Measurements from ENCODE around the gene NAALAD2.

DNA sequence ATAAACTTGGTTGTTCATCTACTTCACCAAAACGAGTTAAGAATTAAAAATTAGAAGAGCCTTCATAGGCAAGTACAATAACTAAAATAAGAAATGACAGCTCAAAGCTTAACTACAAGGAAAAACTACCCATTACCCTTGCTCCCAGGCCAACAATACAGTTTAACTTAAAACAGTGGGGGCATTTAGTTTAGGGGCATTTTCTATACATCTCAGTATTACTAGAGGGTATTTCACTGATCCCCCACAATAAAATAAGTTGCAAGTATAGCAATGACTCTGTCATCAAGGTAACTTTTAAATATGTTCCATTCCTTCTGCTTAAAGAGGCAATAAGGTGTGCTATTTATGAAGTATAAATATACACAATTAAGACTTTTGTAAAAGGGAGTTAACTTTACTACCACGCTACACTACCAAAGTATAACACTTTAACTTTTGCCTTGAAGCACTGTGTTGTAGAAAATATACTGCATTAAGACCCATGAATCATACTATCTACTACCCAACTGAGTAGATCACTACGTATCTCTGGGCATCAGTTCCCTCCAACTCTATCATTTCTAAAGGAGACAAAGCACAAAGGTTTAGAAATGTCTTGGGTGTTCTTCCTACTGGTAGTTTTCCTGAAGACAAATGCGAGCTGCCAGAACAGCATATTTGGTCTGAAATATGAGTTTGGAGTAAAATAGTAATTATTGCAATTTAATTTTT is 58.6 kb downstream of the NAALAD2 start:
- TF ChIP-seq GTF2F1 (IDR thresholded peaks at IDR 0.05; ENCODE audit: borderline replicate concordance, low read depth, low read length) (no peak), BCL11A (IDR thresholded peaks at IDR 0.05; ENCODE audit: low read depth in 2 of 2, low read length in 2 of 2) (no peak), EP300 (IDR thresholded peaks at IDR 0.05; ENCODE audit: borderline replicate concordance in 1 of 2, low read depth in 2 of 2, low read length in 2 of 2) (no peak), CHD2 (IDR thresholded peaks at IDR 0.05; ENCODE audit: low read length) (no peak), CTCF (IDR thresholded peaks at IDR 0.05; ENCODE audit: control extremely low read depth in 1 of 3, insufficient read depth in 1 of 3, low read depth in 1 of 3, low read length in 3 of 3) (no peak)
